Hematopoietic multipotent progenitor cell treated with erythropoietin and hydrocortisone succinate and interleukin-3 and kit ligand, for 8 days (in vitro differentiated cells): ENCODE measurements around the gene PLBD1.
A peak's percentile ranks its signal among the peaks of the same experiment; 100 is the strongest.

ENCODE experiments used
- DNase-seq: peaks from one replicate; pipeline ENCODE4 v3.0.0-alpha.2; 2015

Gene PLBD1

DNA sequence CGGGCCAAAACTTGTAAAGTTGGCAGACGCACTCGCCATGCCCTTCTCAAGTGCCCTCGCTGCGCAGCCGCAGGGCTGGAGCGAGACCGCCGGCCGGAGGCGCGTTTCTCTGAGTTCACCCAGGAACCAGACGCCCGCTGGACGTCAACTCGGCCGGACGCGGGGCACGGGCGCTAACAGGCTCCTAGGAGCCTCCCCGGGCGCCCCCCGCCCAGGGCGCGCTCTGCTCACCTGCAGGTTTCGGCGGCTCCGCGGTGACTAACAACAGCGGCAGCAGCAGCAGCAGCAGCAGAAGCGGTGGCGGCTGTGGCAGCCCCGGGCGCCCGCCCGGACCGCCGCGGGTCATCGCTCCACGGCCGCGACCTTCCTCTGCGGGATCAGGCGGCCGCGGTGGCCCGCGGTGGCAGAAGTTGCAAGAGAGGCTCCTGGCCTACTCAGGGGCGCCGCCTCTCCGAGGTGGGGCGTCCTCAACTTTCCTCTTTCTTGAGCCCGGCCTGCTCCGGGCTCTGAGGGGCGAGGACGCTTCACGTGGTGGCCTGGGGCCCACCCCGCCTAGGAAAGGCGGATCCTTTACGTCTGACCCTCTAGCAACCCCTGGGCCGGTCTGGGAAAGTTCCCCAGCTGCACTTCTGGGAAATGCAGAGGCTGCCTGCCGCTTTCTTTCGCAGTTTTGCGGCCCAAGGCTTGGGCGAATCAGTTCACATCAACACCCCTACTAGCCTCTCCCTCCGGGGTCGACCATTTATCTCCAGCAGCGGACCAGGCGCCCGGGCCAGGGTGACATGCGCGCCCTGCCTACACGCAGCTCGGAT lies at the start of gene PLBD1:
TSS of gene PLBD1 (minus strand) at position 533 of the 812 bp plus-strand sequence. CDS start at position 346, 187 bp downstream.
- no peak for DNase-seq

- no peak for DNase-seq
Measured at GRCh38 chr12:14614704-14615121, 47.0 kb upstream of the PLBD1 start.

GRCh38 chr12:14613718-14614117 lies 46.0 kb upstream of the PLBD1 start:
- no peak for DNase-seq

DNA sequence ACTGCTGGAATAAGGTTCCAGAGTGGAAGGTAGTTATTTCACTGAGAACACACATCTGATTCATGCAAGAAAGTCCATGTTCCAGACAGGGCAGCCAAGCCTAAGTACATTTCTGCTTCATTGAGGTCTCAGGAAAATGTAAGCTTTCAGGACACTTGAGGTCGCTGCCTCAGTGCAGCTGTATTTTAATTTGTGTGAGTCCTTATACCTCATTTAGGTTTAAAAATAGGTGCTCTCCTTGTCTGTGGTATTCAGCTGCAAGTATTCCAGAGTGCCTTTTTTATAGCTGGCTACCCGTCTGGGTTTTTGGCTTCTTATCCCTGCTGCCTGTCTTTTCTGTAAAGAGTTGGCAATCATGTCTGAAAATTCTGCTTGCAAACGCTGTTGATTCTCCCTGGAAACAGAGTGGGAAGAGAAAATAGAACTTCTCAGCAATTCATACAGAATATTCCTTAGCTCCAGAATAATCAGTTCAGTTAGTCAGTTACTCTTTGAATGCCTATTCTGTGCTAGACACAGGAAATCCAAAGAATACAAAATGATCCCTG lies 45.3 kb upstream of the PLBD1 start:
- no peak for DNase-seq

DNA sequence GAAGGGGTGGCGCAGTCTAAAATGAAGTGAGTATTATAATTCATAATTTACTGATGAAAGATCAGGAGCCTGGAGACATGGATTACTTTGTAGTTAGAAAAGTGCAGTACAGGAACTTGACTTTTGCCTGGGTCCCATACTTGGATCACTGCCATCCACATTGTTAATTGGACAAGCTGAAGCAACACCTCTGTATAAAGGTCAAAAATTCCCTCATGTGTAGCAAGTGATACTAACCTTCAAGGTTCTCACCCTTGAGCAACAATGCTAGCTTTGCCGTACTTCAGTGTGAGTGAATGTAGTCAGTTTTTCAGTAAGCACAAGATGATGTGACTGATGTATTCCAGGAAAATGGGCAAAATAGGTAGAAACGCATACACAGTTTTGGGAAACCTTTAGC lies 44.6 kb upstream of the PLBD1 start:
- no peak for DNase-seq

- no peak for DNase-seq
Measured at GRCh38 chr12:14611640-14612203, 44.0 kb upstream of the PLBD1 start.

DNA sequence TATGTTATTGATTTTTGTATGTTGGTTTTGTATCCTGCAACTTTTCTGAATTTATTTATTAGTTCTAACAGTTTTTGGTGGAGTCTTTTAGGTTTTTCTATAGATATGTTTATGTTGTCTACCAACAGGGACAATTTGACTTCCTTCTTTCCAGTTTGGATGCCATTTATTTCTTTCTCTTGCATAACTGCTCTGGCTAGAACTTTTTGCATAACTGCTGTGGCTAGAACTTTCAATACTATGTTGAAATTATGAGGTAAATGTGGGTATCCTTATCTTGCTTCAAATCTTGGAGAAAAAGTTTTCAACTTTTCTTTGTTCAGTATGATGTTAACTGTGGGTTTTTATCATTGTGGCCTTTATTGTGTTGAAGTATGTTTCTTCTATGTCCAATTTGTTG lies 39.9 kb upstream of the PLBD1 start:
- peak; percentile 3 for DNase-seq

GRCh38 chr12:14605401-14605989 lies 37.8 kb upstream of the PLBD1 start:
- DNase-seq, result no peak

- no peak for DNase-seq
Measured at GRCh38 chr12:14601692-14602478, 34.2 kb upstream of the PLBD1 start.

- no peak for DNase-seq
Measured at GRCh38 chr12:14597480-14597879, 29.8 kb upstream of the PLBD1 start.

DNA sequence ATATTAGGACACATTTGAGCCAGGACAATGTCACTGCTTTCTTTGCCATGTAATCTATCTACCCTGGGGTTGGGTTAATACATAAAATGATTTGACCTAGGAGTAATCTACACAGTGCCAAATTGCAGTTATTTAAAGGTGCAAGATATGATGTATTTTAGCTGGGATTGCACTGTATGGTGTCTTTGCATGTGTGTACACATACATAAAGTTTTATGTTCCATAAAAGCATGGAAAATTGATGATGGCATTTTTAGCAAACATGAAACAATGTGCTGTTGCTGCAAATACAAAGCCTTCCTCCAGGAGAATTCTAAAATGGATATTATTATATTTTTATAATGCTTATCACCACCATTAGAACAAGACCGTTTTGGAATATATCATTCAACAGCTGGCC lies 24.0 kb upstream of the PLBD1 start:
- DNase-seq, result no peak

GRCh38 chr12:14589169-14590004 lies 21.7 kb upstream of the PLBD1 start:
- DNase-seq, result no peak

DNA sequence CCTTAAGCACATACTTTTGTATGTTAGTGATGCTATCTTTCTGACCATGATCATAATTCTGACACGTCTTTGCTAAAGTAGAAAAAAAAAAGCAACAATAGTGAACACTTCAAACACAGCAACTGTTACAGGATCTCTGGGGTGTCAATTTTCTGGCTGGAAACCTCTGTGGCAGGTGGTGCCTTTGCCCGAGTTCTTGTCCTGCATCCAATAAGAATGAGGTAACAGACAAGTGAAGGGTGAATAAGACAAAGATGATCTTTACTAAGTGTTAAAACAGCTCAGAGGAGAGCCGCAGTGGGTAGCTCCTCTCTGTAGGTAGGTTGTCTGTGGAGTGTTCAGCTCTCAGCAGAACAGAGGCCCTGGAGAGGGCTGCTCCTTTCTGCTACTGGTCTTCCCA lies 20.9 kb upstream of the PLBD1 start:
- no peak for DNase-seq

- no peak for DNase-seq
Measured at GRCh38 chr12:14578646-14579045, 11.0 kb upstream of the PLBD1 start.

GRCh38 chr12:14577344-14577743 lies 9.7 kb upstream of the PLBD1 start:
- peak; percentile 16 for DNase-seq

GRCh38 chr12:14576896-14577295 lies 9.2 kb upstream of the PLBD1 start:
- no peak for DNase-seq

- no peak for DNase-seq
Measured at GRCh38 chr12:14575585-14575984, 7.9 kb upstream of the PLBD1 start.

DNA sequence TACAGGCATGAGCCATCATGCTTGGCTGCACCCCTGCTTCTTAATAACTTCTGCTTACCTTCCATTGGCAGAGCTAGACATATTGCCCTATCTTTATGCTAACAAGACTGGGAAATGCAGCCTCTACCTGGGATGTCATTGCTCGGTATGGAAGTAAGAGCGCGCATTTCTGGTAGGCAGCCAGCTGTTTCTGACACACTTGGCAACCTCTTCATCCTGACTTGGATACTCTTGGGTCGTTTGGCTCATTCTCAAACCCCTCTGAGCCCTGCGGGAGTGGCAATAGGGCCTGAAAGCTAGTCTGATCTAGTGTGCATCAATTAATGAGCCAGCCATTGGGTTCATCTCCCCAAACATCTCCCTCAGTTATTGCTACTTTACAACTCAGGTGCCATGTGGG lies 5.4 kb upstream of the PLBD1 start:
- no peak for DNase-seq

- no peak for DNase-seq
Measured at GRCh38 chr12:14572401-14572800, 4.7 kb upstream of the PLBD1 start.

DNA sequence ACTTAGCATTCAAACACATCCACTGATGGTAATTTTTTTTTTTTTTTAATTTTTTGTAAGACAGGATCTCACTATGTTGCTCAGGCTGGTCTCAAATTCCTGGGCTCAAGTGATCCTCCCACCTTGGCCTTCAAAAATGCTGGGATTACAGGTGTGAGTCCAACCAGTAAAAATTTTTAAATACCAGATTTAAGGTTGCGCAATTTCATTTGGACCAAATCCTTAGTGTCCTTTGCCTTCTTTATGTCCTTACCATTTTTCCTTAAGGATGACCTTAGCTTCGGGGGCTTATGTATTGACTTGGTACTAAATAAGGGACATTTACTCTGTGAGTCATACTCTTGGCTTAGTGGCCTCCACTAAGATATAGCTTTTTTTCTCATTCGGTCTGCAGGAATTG lies 4.1 kb upstream of the PLBD1 start:
- no peak for DNase-seq

- no peak for DNase-seq
Measured at GRCh38 chr12:14570231-14570630, 2.5 kb upstream of the PLBD1 start.

- no peak for DNase-seq
Measured at GRCh38 chr12:14564336-14564959, 3.2 kb downstream of the PLBD1 start.
